Left cardiac atrium (tissue), 4 donors: ENCODE data around the gene WFIKKN2. TPM values are rescaled to one million over a fixed set of nuclear protein-coding genes. Genes with fewer than 3 reads are reported as not detected.
"Not testable (repeated sequence)": the region's sequence is repeated elsewhere in the genome, so short reads cannot be mapped to it uniquely, and the experiment has no call there.

ENCODE experiments used
- ATAC-seq, 2 donors: fragments of 200-7000 bp; cut with Tn5 transposase; one replicate each; pipeline ENCODE4 v1.9.1; 2020; ENCODE audit warnings: mild to moderate bottlenecking in 2 of 2, moderate library complexity in 2 of 2
- DNase-seq: peaks from one replicate; pipeline ENCODE4 v3.0.0-alpha.2; 2020
- intact Hi-C, 2 donors: fragments of 100-400 bp; cut with DNase I; formaldehyde crosslinking; loops; one replicate each; pipeline versions ENCODE4 v1.14.1 to v1.15.1; 2022 to 2023
- total RNA-seq, 2 donors: library from RNA; stranded (reverse); fragmentation: NEBNext Ultra II Directional; extraction: Animal tissue kit (Norgen Biotek cat#: 25700); gene quantifications; one replicate each; pipeline ENCODE4 v1.2.1, GENCODE V29; 2021
- donor health status: DM: no; HTN: yes; CAD: no.
- donor health status: DM: no; HTN: yes; CAD: no; lungs with severe emphysema.
- donor health status: DM: yes; HTN: yes; CAD: no.
- donor health status: Dilated cardiomyopathy.

WFIKKN2 gene
- total RNA-seq, 2 donors from 2014 or later = 0.15 to 0.50 TPM

- intact Hi-C loops = loop anchor here (5.0 kb wide), 1 partner anchor 67 kb away; no protein-coding TSS in a partner anchor
- DNase-seq = peak; percentile 64
- peak; percentile 2 to 23 for ATAC-seq
Observed at GRCh38 chr17:50865060-50865867, 29.9 kb downstream of the WFIKKN2 start.

GRCh38 chr17:50865868-50866260, 30.5 kb downstream of the WFIKKN2 start:
- no peak for DNase-seq
- intact Hi-C loops = loop anchor here (5.0 kb wide), 1 partner anchor 66 kb away; no protein-coding TSS in a partner anchor
- peak; percentile 1 to 2 for ATAC-seq

- ATAC-seq (peak; percentile 88 to 93), DNase-seq (peak; percentile 98)
- intact Hi-C loops = loop anchor here (5.0 kb wide), 1 partner anchor 66 kb away; no protein-coding TSS in a partner anchor
Observed at GRCh38 chr17:50866261-50866949, 31.0 kb downstream of the WFIKKN2 start, which contains the start of gene TOB1. TOB1 (minus strand) TSS chr17:50866354; CDS start chr17:50864017, 2,337 bp downstream.

GRCh38 chr17:50866950-50867362, 31.6 kb downstream of the WFIKKN2 start:
- ATAC-seq (peak; percentile 8 to 16), DNase-seq (peak; percentile 71)
- intact Hi-C loops = loop anchor here (5.0 kb wide), 1 partner anchor 65 kb away; no protein-coding TSS in a partner anchor

GRCh38 chr17:50867363-50868139, 32.2 kb downstream of the WFIKKN2 start:
- intact Hi-C loops = loop anchor here (5.0 kb wide), 1 partner anchor 65 kb away; no protein-coding TSS in a partner anchor
- DNase-seq (peak; percentile 94), ATAC-seq (peak; percentile 72 to 80)

DNA sequence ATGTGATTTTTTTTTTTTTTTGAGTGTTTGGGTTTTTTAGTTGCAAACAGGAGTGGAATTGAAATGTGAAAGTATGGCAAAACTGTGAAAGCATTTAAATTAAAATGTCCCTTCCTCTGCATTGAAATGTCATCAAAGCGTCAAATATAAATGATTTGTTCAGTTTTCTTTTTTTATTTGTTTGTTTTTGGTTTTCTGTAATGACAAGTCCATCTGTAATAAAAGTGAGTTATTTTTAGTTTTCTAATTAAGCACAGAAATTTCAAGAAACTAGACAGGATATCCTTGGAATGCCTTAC, 32.7 kb downstream of the WFIKKN2 start:
- ATAC-seq (no peak), DNase-seq (no peak)
- intact Hi-C loops = loop anchor here (5.0 kb wide), 1 partner anchor 64 kb away; no protein-coding TSS in a partner anchor

GRCh38 chr17:50868602-50869001, 33.2 kb downstream of the WFIKKN2 start:
- ATAC-seq = no peak
- intact Hi-C loops = loop anchor here (5.0 kb wide), 1 partner anchor 64 kb away; no protein-coding TSS in a partner anchor

GRCh38 chr17:50871364-50871763, 36.0 kb downstream of the WFIKKN2 start:
- intact Hi-C loops = no loop called here
- DNase-seq = no peak

More at GRCh38 chr17:50868602-50869001, 33.2 kb downstream of the WFIKKN2 start:
- DNase-seq = no peak

DNA sequence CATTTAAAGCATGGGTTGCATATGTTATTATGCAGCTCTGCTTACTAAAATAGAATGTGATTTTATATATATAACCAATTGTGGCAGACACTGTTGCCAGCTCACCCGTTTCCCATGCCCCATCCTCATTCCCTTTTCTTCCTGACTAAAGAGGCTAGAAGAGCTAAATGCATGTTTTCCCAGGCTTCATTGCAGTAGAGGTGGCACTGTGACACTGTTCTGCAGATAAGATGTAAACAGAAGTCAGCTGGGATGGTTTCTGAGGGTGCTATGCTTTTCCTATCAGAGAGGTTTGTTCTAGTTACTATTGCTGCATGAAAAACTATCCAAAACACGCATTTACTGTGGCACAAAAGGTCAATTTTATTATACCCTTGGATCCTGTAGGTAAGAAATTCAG, 36.5 kb downstream of the WFIKKN2 start:
- ATAC-seq = no peak
- intact Hi-C loops = no loop called here
- DNase-seq = no peak

More at GRCh38 chr17:50871364-50871763, 36.0 kb downstream of the WFIKKN2 start:
- ATAC-seq = no peak

- DNase-seq (peak; percentile 28), ATAC-seq (peak; percentile 58 to 85)
- intact Hi-C loops = no loop called here
Observed at GRCh38 chr17:50872710-50873424, 37.5 kb downstream of the WFIKKN2 start.

GRCh38 chr17:50875074-50875473, 39.7 kb downstream of the WFIKKN2 start:
- ATAC-seq (no peak), DNase-seq (no peak)
- intact Hi-C loops = no loop called here

GRCh38 chr17:50877042-50877441, 41.7 kb downstream of the WFIKKN2 start:
- ATAC-seq, intact Hi-C loops: not testable (repeated sequence)

GRCh38 chr17:50877838-50878237, 42.5 kb downstream of the WFIKKN2 start:
- intact Hi-C loops = no loop called here
- ATAC-seq = no peak

More at GRCh38 chr17:50877042-50877441, 41.7 kb downstream of the WFIKKN2 start:
- not testable (repeated sequence) for DNase-seq

DNA sequence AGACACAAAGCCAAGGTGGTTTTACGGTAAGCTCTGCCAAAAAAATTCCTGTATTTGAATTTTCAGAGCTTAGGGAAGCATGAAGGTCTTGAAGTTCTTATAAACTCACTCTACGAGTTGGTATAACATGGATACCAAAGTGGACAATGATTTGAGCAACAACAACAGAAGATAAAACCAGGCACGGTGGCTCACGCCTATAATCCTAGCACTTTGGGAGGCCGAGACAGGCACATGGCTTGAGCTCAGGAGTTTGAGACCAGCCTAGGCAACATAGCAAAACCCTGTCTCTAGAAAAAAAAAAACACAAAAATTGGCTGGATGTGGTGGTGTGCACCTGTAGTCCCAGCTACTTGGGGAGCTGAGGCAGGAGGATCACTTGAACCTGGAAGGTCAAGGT, 43.7 kb downstream of the WFIKKN2 start:
- DNase-seq = no peak
- ATAC-seq = no peak
- intact Hi-C loops = no loop called here

More at GRCh38 chr17:50877838-50878237, 42.5 kb downstream of the WFIKKN2 start:
- DNase-seq = no peak

DNA sequence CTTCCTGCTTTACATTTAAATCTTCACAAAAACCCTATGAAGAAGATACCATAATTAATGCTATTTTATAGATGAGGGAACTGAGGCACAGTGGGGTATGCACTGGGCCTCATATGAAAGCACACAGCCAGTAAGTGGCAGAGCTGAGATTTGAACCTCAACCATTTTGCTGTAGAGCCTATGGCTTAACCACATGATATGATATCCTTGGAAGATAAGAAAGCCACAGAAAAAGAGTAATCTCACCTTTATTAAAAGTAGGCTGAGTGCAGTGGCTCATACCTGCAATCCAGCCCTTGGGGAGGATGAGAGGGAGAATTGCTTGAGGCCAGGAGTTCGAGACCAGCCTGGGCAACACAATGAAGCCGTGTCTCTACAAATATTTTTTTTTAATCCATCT, 45.8 kb downstream of the WFIKKN2 start:
- DNase-seq = no peak
- intact Hi-C loops = no loop called here
- ATAC-seq = no peak

DNA sequence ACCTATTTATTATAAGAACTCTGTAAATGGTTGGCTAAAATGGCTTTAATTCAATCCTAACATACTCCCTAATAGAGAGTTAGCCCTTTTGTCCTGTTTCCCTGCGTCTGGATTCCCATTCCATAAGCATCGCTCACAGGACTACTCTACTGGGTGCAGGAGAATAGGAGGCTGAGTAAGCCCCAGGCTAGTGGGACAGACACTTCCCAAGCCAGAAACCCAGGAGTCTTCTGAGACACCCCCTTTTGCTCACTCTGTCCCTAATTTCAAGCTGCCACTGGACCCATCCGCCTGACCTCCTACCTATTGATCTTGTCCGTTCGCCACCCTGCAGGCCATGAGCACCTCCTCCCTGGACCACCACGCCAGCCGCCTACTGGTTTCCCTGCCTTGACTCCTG, 47.5 kb downstream of the WFIKKN2 start:
- intact Hi-C loops = no loop called here
- DNase-seq (no peak), ATAC-seq (no peak)

DNA sequence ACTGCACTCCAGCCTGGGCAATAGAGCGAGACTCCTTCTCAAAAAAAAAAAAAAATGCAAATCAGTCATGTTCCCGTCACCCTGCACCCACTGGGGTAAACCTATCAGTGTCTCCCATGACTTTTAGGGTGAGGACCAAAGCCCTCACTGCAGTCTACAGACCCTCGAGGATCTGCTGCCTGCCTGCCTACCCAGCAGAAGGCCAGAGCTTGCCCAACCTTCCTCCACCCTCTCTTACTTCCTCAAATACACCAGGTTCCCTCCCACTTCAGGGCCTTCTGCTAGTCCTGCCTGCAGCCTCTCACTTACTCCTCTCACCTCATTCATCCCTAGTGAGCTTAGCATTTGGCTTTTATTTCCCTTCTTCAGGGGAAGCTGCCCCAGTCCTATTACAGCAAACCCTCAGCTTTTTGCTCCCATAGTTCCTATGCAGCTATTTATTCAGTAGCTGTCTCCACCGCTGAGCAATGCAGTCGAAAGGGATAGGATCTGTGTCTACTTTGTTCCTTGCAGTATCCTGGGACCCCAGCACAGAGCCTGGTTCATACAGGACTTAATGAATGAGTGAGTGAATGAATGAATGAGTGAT, 48.6 kb downstream of the WFIKKN2 start:
- ATAC-seq (peak; percentile 27 to 61), DNase-seq (no peak)
- intact Hi-C loops = no loop called here
